Measurements from ENCODE around the gene DACH1.

DACH1 gene

GRCh38 chr13:71540098-71540497 lies 326.9 kb downstream of the DACH1 start:
- DNase-seq, result no peak

- no peak for DNase-seq
These were observed 330.8 kb downstream of the DACH1 start for GRCh38 chr13:71536201-71536600.

GRCh38 chr13:71524613-71525304 lies 342.2 kb downstream of the DACH1 start:
- no peak for DNase-seq

DNA sequence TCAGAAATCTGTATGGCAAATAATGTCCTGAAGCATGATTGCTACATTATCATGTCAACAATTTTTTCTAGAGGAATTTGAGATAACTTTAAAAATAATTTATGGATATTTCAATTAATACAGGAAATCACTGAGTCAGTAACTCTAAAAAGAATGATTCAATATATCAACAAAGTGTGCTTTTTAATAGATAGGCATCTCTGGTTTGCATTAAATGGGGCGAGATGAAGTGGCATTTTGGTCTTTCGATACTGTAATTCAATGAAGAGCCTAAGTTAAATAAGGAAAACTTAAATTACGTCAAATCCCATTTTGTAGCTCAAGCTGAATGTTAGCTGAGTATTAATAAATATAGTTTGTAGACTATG lies 342.8 kb downstream of the DACH1 start:
- no peak for DNase-seq

- no peak for DNase-seq
These were observed 344.0 kb downstream of the DACH1 start for GRCh38 chr13:71522941-71523526.

GRCh38 chr13:71517004-71517403 lies 350.0 kb downstream of the DACH1 start:
- DNase-seq, result no peak

DNA sequence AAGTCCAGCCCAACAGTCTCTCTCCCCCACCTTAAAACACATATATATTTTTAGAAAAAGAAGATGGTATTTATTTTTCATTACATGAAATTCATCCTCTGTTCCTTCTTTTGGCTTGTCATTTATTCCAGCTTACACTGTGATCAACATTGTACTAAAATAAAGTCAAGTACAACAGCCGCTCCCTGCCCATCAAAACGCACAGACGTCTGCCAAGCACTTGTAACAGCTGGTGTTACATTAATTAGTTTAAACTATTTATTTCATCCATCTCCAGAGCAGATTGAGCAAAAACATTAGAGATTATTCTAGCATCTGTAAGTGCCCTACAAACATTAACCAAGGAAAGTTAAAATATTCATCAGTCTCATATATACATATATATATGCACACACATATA lies 350.5 kb downstream of the DACH1 start:
- no peak for DNase-seq

GRCh38 chr13:71515744-71516038 lies 351.3 kb downstream of the DACH1 start:
- no peak for DNase-seq

- DNase-seq, result no peak
These were observed 351.9 kb downstream of the DACH1 start for GRCh38 chr13:71514900-71515743.

- DNase-seq, result no peak
These were observed 353.5 kb downstream of the DACH1 start for GRCh38 chr13:71513411-71514033.

- no peak for DNase-seq
These were observed 363.2 kb downstream of the DACH1 start for GRCh38 chr13:71503781-71504180.

- DNase-seq, result no peak
These were observed 367.0 kb downstream of the DACH1 start for GRCh38 chr13:71499944-71500514.

DNA sequence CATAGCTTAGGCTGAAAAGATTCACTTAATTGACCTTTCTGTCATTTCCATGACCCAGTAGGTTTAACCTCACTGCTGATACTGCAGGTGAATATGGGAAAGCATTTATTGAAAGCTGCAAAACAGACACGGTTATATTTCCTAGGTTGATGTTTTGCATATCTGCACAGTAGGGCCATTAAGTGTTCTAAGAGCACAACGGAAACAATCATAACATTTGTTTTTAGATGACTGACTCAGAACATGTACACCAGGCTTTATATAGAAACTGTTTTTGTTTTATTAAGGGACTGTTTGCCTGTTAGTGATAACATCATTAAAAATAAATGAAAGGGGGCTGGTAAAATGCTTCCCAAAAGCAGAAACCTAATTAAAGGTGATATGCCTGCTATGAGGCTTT lies 367.8 kb downstream of the DACH1 start:
- no peak for DNase-seq

- DNase-seq, result no peak
These were observed 373.8 kb downstream of the DACH1 start for GRCh38 chr13:71493189-71493588.

DNA sequence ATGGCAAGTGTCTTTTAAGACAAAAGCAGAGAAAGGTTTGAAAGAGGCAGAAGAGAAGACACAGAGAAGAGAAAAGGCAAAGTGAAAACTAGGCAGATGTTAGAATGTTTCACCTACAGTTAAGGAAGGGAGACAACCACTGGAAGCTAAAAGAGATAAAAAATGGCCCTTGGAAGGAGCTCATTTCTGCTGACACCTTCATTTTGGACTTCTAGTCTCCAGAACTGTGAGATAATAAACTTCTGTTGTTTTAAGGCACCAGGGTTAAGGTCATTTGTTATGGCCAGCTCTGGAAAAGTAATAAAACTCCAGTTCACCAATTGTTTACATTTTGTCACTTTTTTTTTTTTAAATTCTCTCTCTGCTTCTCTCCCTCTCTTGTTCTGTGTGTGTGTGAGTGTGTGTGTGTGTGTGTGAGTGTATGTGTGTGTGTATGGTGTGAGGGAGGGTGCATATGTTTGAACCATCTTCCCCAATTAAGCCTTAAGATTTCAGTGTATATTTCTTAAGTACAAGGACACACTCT lies 374.6 kb downstream of the DACH1 start:
- DNase-seq, result no peak

- no peak for DNase-seq
These were observed 376.0 kb downstream of the DACH1 start for GRCh38 chr13:71491010-71491409.

DNA sequence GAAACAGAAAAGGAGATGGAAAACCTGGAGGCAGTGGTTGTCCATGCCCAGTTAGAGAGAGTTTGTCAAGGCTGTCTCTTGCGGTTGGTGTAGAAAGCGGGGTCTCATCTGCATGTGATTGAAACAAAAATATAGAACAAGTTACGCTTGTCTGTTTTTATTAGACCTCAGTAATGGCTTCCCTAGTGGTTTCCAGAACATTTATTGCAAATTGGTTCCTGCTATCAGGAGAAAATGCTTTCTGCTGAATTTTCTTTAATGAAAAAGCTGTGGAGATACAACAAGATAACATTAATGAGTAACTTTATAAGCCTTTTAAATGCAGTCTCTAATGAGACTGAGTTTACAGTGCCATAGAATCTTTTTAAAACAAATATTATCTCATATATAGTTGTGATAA lies 378.0 kb downstream of the DACH1 start:
- no peak for DNase-seq

- no peak for DNase-seq
These were observed 378.8 kb downstream of the DACH1 start for GRCh38 chr13:71488201-71488600.

DNA sequence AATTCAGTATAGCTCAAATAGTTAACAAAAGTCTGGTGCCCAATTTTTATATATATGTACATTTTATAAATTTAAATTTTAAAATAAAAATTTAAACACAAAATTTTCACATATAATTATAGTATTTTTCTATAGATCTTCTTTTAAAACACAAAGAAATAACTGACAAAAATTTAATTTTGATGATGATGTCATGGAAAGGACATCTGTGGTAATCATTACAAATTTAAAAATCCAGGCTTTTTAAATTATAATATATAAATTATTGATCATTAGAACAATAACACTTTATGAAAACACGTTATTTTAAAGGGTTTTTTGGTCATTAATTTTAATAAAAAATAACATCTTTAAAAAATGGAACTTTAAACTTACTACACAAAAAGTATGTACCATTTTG lies 381.1 kb downstream of the DACH1 start:
- no peak for DNase-seq

DNA sequence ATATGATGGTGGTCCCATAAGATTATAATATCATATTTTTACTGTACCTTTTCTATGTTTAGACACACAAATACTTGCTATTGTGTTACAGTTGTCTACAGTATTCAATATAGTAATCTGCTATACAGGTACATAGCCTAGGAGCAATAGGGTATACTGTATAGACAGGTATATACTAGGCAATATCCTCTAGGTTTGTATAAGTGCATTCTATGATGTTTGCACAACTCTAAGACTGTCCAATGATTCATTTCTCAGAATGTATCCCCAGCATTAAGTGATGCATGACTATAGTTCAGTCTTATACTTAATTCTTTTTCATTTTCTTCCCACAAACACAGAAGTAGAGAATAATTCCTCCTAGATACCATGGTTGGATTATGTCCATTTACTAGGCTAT lies 383.3 kb downstream of the DACH1 start:
- no peak for DNase-seq

DNA sequence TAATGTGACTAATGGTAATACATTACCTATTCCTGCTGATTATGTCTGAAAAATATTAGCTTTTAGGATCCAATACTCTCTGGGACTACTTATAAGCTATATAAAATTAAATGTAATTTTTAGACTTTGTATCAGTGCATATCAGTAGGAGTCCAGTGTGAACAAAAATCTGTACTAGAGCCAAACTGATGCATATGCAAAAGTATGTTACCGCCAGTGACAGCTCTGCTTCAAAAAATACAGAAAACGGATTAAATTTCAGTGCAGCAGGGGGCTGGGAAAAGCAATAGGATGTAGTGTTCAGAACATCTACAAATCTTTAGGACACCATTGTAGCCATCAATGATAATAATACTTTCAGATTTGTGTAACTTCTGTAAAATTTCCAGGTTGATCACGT lies 385.5 kb downstream of the DACH1 start:
- DNase-seq, result no peak

- no peak for DNase-seq
These were observed 386.0 kb downstream of the DACH1 start for GRCh38 chr13:71481046-71481445.

- DNase-seq, result no peak
These were observed 389.3 kb downstream of the DACH1 start for GRCh38 chr13:71477735-71478134.
